ENCODE measurements around the gene HIGD1C.

DNA sequence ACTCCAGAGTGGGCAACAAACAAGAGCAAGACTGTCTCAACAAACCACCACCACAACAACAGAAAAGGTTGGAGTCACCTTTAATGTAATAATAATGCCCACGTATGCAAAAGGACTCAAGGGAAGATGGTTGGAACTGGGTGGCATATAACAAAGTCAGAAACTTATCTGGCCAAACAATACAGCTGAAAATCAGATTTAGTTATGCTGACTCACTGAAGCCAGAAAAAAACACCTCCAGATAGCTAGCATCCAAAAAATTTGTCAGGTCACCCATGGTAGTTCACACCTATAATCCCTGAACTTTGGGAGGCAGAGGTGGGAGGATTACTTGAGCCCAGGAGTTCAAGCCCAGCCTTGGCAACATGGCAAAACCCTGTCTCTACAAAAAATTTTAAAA is 49.5 kb downstream of the HIGD1C start:
- TF ChIP-seq POLR2AphosphoS5 (IDR thresholded peaks at IDR 0.05; ENCODE audit: low read depth), result no peak
- TF ChIP-seq CTCF (conservative IDR thresholded peaks at IDR 0.05; ENCODE audit: low read depth in 2 of 2), result no peak
- no peak for TF ChIP-seq EZH2 (IDR thresholded peaks at IDR 0.05; ENCODE audit: low read depth, unreplicated experiment)
- TF ChIP-seq NANOG (IDR thresholded peaks at IDR 0.05; ENCODE audit: borderline replicate concordance), result no peak
- TF ChIP-seq JUNB (IDR thresholded peaks at IDR 0.05; ENCODE audit: unreplicated experiment), result no peak
- no peak for TF ChIP-seq EZH2phosphoT487 (IDR thresholded peaks at IDR 0.05; ENCODE audit: unreplicated experiment)
- TF ChIP-seq, protein P1, sequence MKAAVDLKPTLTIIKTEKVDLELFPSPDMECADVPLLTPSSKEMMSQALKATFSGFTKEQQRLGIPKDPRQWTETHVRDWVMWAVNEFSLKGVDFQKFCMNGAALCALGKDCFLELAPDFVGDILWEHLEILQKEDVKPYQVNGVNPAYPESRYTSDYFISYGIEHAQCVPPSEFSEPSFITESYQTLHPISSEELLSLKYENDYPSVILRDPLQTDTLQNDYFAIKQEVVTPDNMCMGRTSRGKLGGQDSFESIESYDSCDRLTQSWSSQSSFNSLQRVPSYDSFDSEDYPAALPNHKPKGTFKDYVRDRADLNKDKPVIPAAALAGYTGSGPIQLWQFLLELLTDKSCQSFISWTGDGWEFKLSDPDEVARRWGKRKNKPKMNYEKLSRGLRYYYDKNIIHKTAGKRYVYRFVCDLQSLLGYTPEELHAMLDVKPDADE (IDR thresholded peaks at IDR 0.05), result no peak
